ENCODE results near the gene PLOD1.

PLOD1 gene

GRCh38 chr1:11940260-11940921 lies 5.9 kb downstream of the PLOD1 start:
- no peak for DNase-seq

DNA sequence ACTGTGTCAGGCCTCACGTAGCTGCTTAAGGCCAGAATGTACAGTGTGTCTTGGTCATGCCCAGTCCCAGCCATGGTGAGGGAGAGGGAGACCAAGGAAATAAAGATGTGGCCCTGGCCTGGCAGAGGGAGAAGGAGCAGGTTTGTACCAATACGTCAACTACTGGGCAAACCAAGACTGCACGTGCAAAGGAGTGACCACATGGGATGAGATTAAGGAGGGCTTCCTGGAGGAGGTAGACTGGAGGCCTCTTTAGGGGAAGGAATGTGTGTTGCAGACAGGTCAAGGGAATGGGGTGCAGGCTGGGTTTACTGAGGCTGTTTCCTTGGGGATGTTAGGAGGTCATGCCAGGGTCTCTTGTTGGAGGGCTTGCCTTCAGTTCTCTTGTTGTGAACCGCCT lies 7.8 kb downstream of the PLOD1 start:
- no peak for DNase-seq

- DNase-seq = no peak
Measured at GRCh38 chr1:11943619-11944018, 9.1 kb downstream of the PLOD1 start.

GRCh38 chr1:11944358-11944931 lies 9.9 kb downstream of the PLOD1 start:
- DNase-seq = no peak

DNA sequence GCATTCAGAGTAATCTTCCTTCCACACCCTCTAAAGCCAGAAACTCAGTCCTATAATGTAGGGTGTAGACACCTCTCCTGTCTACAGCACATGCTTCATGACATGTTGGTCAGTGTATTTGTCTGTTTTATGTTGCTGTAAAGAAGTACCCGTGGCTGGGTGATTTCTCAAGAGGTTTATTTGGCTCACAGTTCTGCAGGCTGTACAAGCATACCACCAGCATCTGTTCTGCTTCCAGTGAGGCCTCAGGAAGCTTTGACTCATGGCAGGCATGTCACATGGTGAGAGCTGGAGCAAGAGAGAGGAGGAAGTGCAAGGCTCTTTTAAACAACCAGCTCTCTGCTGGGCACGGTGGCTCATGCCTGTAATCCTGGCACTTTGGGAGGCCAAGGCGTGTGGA lies 12.1 kb downstream of the PLOD1 start:
- DNase-seq = no peak

DNA sequence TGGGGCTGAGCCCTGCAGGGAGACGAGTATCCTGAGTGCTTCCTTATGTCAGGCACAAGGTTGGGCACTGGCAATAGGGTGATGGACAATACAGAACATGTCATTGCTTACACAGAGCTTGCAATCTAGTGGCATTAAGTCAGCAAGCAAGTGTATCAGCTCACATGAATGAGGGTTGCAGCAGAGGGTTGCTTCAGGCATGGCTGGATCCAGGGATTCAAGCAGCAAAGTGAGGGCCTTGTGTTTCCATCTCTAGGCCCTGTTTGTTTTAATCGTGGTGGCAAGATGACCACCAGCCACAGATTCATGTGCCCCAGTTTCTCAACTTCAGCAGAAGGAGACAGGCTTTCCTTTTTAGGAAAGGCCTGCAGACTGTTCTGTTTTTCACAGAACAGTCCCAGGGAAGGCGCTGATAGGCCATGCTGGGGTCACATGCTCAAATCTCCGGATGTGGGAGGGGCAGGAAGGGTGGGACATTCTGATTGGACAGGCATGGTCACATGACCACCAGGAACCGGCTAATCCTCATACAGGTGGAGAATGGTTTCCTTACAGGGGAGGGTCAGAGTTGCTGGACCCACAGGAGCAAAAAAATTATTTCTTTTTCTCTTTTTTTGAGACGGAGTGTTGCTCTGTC lies 14.4 kb downstream of the PLOD1 start:
- DNase-seq = no peak

DNA sequence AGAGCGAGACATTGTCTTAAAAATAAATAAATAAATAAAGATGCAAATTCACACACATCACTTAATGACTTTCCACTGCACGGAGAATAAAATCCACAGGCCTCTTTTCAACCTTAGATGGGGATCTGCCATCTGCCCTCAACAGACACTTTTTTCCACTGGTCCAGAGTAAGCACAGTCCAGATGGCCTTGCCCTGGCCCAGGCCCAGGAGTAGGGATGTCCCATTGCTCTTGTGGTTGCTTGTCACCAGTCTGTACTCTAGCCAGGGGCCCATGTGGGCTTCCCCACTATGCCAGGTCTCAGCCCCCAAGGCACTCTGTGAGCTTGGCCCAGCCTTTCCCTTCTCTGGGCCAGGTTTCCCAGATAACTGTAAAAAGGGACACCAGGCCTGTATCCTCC lies 17.4 kb downstream of the PLOD1 start:
- DNase-seq = no peak

DNA sequence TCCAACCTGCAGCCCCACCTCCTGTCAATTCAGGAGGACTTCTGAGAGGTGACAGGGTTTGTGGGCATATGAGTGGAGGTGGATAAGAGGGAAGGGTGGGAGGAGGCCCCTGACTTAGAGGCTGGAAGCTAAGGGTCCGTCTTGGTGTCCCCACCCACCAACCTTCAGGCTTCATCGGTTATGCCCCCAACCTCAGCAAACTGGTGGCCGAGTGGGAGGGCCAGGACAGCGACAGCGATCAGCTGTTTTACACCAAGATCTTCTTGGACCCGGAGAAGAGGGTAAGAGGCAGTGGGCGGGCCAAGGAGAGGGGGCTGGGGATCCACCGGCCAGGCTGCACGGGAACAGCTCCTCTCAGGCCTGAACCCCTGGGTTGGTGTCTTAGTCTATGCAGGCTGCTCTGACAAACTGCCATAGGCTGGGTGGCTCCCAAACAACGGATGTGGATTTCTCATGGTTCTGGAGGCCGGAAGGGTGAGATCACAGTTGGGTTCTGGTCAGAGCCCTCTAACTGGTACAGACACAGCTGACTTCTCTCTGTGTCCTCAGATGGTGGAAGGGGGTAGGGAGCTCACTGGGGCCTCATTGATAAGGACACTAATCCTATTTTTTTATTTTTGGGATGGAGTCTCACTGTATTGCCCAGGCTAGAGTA lies 18.1 kb downstream of the PLOD1 start:
- DNase-seq = no peak

- DNase-seq = no peak
Measured at GRCh38 chr1:11955221-11955620, 20.7 kb downstream of the PLOD1 start.

DNA sequence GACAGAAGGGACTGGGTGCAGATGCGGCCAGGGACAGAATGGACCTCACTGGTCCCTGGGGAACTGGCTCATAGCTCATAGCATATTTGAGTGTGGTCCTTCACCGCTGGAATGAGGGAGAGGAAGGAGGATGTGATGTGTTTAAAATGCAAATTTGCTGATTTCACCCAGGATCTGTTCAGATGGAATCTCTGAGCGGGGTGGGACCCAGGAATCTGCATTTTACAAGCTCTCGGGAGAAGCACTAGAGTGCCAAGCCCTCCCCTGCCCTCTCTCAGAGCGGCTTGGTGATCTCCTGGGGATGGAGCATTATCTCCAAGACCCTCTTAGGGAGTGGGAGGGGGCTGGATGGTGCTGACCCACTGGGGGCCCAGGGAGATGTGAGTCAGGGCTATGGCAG lies 22.9 kb downstream of the PLOD1 start:
- DNase-seq = no peak

DNA sequence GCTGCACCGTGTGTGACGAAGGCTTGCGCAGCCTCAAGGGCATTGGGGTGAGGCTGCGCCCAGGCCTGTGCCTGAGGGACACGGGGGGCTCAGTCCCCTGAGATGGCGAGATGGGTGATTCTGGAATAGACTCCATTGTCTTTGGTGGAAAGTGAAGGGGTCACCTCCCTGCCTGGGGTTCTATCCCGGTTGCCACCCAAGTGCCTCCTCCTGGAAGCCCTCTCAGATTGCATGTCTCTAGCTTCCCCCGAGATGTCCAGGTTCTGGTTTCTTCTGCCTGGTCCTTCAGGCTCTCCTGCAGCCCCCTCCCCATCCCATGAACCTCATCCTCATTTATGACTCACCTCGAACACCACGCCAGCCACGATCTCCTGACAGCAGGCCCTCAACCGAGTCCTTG lies 23.4 kb downstream of the PLOD1 start:
- DNase-seq = no peak

GRCh38 chr1:11960276-11960675 lies 25.8 kb downstream of the PLOD1 start:
- DNase-seq = no peak

DNA sequence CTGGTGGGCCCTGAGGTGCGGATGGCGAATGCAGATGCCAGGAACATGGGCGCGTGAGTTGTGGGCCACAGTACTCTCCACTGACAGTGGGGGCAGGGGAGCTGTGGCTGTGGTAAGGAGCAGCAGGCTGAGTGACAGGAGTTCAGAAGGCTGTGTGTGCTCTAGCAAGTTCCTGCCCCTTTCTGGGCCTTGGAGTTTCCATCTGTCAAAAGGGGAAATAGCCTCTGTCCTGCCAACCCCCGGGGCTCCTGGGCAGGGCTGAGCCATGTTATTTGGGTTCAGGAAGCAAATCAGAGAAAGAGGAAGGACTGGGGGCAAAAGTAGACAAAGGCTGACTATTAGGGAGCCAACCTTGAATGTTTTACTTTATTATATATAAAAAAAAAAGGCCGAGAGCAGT lies 26.2 kb downstream of the PLOD1 start:
- peak; percentile 15 for DNase-seq

- DNase-seq = no peak
Measured at GRCh38 chr1:11961230-11961629, 26.7 kb downstream of the PLOD1 start.

GRCh38 chr1:11963622-11964021 lies 29.1 kb downstream of the PLOD1 start:
- DNase-seq = no peak

GRCh38 chr1:11964656-11965055 lies 30.1 kb downstream of the PLOD1 start:
- DNase-seq = no peak

DNA sequence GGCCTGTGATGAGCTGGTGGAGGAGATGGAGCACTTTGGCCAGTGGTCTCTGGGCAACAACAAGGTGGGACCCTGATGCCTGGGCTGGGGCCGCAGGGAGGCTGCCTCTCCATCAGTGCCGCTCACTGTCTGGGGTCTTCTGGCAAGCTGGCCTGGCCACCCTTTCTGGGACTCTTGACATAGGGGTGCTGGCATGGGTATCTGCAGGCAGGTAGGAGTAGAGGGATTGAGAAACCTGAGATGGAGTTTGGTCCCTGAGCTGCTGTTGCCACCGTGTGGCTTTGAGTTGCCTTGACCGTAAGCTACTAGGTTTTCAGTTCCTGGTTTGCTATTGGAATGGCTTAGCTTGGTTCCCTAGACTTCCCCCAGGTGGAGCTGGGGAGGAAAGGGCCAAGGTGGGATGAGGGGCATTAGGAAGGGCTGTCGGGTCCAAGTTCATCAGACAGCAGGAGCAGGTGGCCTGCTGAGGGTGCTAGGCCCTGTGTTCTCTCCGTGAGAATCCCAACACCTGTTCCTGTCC lies 32.6 kb downstream of the PLOD1 start:
- DNase-seq = peak; percentile 36

DNA sequence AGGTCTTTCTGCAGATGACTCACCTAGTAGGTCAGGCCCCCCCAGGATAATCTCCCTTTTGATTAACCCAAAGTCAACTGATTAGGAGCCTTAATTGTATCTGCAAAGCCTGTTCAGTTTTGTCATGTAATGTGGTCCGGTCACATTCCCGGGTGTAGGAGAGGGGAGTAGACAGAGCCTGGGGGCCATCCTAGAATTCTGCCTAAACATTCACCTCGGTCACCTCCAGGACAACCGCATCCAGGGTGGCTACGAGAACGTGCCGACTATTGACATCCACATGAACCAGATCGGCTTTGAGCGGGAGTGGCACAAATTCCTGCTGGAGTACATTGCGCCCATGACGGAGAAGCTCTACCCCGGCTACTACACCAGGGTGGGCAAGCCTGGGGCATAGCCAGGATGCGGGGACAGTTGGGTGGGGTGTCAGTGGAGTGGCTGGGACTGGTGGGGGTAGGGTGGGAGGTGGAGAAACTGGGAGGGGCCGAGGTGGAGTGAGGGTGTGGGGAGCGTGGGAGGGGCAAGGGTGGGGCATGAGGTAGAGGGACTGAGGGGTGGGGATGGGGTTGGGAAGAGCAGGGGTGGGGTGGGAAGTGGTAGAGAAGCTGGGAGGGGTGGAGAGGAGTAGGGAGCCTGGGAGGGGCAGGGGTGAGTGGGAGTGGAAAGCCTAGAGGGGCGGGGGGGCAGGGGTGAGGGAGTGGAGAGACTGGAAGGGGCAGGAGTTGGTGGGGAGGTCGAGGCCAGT lies 36.1 kb downstream of the PLOD1 start:
- no peak for DNase-seq

DNA sequence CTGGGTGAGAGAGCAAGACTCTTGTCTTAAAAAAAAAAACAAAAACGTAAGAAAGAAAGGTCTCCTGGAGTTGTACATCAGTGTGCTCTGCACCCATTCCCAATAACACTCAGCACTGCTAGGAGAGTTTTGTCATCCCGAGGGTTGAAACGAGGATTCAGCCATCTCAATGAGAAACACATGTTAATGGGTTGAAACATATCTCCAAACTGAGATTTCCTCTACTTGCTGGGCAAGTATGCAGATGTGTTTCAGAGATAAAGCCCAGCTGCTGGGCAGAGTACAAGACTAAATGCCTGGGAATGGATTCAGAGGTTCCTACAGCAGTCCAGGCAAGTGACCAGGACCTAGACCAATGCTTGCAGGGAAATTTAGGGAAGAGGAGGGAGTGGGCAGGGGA lies 43.1 kb downstream of the PLOD1 start:
- no peak for DNase-seq

- no peak for DNase-seq
Measured at GRCh38 chr1:11978301-11978700, 43.8 kb downstream of the PLOD1 start.

DNA sequence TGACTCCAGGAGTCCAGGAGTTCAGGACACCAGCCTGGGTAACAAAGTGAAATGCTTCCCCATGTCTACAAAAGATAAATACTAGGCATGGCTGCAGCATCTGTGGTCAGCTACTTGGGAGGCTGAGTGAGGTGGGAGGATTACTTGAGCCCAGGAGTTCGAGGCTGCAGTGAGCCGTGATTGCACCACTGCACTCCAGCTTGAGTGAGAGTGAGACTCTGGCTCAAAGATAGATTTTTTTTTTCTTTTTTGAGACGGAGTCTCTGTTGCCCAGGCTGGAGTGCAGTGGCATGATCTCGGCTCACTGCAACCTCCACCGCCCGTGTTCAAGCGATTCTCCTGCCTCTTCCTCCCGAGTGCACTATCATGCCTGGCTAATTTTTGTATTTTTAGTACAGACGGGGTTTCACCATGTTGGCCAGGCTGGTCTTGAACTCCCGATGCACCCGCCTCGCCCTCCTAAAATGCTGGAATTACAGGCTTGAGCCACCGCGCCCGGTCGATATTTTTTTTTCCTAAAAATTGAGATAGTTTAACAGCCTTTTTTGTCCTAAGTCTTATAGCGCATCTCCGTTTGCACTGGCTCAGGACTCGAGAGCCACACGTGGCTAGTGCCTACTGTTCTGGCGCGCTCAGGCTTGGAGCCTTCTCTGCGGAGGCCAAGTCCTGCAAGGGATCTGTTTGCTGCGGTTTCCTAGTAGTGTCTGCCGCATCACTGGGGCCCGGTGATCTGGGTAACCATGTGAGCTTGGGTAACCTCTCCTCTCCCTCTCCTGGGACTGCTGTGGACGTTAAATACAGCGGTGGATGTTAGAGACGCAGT lies 44.7 kb downstream of the PLOD1 start:
- no peak for DNase-seq
